GM19099 (cell line): ENCODE data around the gene CATSPERD.
A peak's percentile ranks its signal among the peaks of the same experiment; 100 is the strongest.

ENCODE experiments used
- POLR2A ChIP-seq: IDR thresholded peaks from 3 replicates; pipeline ENCODE4 v1.6.1; 2011; ENCODE audit warnings: low read depth; ENCODE audit not compliant: insufficient read length; ENCODE audit errors: extremely low read depth

Gene CATSPERD

GRCh38 chr19:5693195-5694166 is 27.0 kb upstream of the CATSPERD start:
- peak; percentile 24 for TF ChIP-seq POLR2A

DNA sequence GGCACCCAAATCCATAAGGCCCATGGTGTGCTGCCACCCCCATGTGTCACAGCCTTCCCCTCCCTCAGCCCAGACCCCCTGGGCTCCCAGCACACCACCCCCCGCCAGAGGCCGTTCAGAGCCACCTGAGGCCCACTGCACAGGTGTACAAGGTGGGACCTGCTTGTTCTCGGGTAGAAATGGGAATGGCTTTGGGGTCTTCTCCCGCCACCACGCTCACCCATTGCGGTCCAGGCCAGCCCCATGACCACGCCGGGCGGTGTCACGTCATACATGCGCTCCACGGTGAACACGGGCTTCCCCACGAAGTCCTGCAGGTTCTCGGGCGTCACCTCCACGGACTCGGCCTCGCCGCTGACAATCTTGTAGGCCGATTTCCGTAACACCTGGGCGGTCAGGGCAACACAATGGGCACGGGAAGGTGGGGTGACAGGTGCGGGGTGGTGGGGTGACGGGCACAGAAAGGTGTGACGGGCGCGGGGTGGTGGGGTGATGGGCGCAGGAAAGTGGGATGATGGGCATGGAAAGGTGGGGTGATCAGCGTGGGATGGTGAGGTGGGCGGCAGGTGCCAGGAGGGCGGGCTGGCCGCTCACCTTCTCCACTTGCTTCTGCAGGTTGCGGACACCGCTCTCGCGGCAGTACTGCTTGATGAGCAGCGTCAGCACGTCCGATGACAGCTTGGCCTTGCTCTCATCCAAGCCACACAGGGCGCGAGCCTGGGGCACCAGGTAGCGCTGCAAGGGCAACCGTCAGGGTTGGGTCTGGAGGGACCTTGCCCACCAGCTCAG is 26.1 kb upstream of the CATSPERD start:
- no peak for TF ChIP-seq POLR2A

- TF ChIP-seq POLR2A: no peak
These were observed 25.3 kb upstream of the CATSPERD start for GRCh38 chr19:5694956-5695648.

DNA sequence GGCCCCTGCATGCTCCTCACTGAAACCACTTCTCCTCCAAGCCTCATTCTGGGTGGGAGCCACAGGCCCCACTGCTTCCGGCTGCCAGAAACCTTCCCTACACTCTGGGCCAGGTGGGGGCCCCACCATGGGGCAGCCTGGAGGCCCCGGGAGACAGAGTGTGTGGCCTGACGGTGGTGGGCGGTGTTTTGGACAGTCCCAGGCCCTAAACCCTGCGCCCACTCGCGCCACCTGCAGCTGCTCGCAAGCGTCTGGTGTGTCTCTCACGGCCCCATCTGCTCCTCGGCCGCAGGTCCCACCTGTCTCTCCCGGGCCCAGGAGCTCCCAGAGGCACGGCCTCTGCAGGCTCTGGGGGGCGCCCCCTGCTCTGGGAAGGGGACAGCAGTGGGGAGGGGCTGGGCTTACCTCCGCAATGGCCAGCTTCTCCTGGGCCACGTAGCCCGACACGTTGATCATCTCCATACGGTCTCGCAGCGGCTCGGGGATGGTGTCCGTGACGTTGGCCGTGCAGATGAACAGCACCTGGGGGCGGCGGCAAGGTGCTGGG is 24.7 kb upstream of the CATSPERD start:
- no peak for TF ChIP-seq POLR2A

GRCh38 chr19:5696196-5697021 is 24.0 kb upstream of the CATSPERD start:
- TF ChIP-seq POLR2A: no peak

DNA sequence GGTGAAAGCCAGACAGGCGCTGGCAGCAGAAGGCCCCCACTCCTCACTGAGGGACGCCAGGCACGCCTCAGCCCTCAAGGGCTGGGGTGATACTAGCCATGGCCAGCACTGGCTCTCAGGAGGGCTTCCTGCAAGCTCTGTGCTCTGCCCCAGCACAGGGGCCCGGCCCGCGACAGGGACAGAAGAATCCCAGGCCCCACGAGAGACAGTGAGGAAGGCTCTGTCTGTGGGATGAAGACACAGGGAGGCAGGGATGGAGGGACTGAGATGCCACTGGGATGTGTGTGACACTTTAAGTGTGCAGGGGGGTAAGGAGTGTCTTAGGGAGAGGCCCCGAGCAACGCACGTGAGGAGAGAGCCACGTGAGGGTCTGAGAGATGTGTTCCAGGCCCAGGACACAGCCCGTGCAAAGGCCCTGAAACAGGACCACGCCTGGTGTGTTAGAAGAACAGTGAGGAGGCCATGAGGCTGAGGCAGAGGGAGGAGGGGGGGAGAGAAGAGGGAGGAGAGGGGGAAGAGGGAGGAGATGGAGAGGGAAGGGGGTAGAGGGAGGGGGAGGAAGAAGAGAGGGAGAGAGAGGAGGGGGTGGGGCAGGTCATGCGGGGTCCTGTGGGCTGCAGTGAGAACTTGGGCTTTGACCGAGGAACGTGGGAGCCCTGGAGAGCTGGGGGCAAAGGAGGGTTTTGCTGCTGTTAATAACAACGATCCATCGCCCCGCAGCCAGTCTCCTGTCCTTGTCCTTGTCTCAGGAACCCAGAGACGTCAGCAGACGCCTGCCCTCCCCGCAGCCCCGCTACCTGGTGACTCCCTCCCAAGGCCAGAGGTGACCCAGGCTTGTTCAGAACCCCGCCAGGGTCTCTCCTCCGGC is 23.2 kb upstream of the CATSPERD start:
- TF ChIP-seq POLR2A: no peak

- TF ChIP-seq POLR2A: peak; percentile 22
These were observed 22.4 kb upstream of the CATSPERD start for GRCh38 chr19:5697890-5698634.

GRCh38 chr19:5698635-5699422 is 21.6 kb upstream of the CATSPERD start:
- TF ChIP-seq POLR2A: no peak

DNA sequence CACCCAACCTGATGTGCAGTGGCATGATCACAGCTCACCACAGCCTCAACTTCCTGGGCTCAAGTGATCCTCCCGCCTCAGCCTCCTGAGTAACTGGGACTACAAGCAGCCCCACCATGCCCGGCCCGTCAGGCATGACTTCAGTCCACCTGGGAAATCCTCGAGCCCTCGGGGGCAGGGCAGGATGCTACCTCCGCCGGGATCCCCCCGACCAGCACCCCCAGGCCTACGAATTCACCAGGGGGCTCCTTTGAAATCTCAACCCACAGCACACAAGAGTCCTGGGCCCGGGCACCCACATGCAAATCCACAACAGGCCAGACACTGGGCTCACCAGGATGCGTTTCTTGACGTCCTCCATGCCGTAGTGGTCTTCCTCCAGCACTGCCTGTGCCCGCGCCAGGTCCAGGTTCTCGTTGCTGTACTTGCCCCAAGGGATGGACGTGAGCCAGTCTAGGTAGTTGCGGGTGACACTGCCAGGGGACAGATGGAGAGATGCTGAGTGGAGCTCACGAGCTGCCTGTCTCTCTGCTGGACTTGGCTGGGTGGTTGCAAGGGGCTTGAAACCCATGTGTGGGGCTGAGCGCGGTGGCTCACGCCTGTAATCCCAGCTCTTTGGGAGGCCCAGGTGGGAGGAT is 19.9 kb upstream of the CATSPERD start:
- no peak for TF ChIP-seq POLR2A

GRCh38 chr19:5703819-5704818 is 16.3 kb upstream of the CATSPERD start:
- TF ChIP-seq POLR2A: no peak
